ENCODE data around the gene ABCD1. TPM values are rescaled to one million over a fixed set of nuclear protein-coding genes. Genes with fewer than 3 reads are reported as not detected.
A peak's percentile ranks its signal among the peaks of the same experiment; 100 is the strongest.
"Not testable (repeated sequence)": the region's sequence is repeated elsewhere in the genome, so short reads cannot be mapped to it uniquely, and the experiment has no call there.

The ABCD1 gene
- total and polyA plus RNA-seq, 8 donors = 5.8 to 13.2 (median 9.8) TPM

- Histone ChIP-seq H3K27me3 (no peaks in the 10 kb centered on the region), H3K4me3 (no peak overlapping the region), H3K9me3 (no peaks in the 10 kb centered on the region), H3K36me3 (peaks cover 0 to 4% (median 0%) of the 10 kb centered on the region in 3 donors), H3K27ac (no peak overlapping the region), H3K4me1 (peaks cover 0 to 4% (median 0%) of the 10 kb centered on the region in 3 donors)
- no peak for TF ChIP-seq CTCF (IDR thresholded peaks at IDR 0.05)
- ATAC-seq = no peak
- intact Hi-C loops (cut with DNase I) = no loop called here
- FAIRE-seq = no peak
- WGBS, 2 donors = 73 to 82% methylated on average over 18 of the region's 18 CpGs
- peak in 3 of 6 donors; percentile 7 to 58 (median 53) for DNase-seq
Measured at GRCh38 chrX:153704021-153704526, 20.6 kb upstream of the ABCD1 start.

GRCh38 chrX:153704631-153705402, 19.8 kb upstream of the ABCD1 start:
- WGBS, 2 donors = 60 to 85% methylated on average over 11 of the region's 12 CpGs
- H3K36me3 ChIP-seq; FAIRE-seq; DNase-seq; H3K4me3 ChIP-seq; ATAC-seq; H3K27me3 ChIP-seq; H3K27ac ChIP-seq; intact Hi-C loops (cut with DNase I); H3K4me1 ChIP-seq; H3K9me3 ChIP-seq: not testable (repeated sequence)

DNA sequence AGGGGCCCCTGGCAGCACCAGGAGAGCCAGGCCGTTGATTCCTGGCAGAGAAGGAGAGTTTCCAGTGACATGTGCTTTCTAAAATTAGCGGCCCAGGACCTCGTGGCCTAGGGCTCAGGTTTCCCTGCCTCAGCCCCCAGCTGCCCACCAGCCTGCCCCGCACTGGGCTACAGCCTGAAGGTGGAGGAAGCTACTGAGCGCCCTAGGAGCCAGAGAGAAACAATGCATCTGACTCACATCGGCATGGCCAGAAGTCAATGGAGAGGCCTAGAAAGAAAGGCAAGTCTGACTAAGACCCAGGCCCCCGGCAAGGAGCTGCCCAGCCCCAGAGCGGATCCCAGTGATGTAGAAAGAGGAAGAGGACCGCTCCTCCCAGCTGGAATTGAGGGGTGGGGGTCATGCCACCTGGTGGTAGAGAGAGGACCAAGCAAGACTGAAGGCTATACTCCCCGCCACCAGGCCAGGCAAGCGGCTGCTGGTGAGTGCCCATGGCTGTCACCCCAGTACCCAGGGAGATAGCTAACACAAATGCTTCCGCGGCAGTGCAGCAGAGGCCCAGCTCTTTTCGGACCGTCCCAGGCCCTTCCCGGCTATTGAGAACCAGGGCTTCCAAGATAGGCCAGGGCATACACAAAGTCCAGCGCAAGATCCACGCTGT, 19.1 kb upstream of the ABCD1 start:
- H3K4me1 ChIP-seq; H3K27me3 ChIP-seq; H3K9me3 ChIP-seq; H3K4me3 ChIP-seq; H3K36me3 ChIP-seq; intact Hi-C loops (cut with DNase I); ATAC-seq; FAIRE-seq; H3K27ac ChIP-seq: not testable (repeated sequence)
- 82 to 83% methylated on average over 18 of the region's 18 CpGs for WGBS, 2 donors
- peak in 1 of 6 donors; percentile 65 for DNase-seq

- no peak overlapping the region for H3K27ac ChIP-seq
- DNase-seq (peak in 1 of 6 donors; percentile 36), ATAC-seq (no peak), FAIRE-seq (no peak)
- TF ChIP-seq CTCF (IDR thresholded peaks at IDR 0.05) = no peak
- WGBS, 2 donors = 69 to 82% methylated on average over 9 of the region's 9 CpGs
- peaks cover 0 to 4% (median 0%) of the 10 kb centered on the region in 3 donors for H3K4me1 ChIP-seq
- intact Hi-C loops (cut with DNase I) = no loop called here
- H3K36me3 ChIP-seq = peaks cover 0 to 4% (median 0%) of the 10 kb centered on the region in 3 donors
- H3K9me3 ChIP-seq = no peaks in the 10 kb centered on the region
- no peaks in the 10 kb centered on the region for H3K27me3 ChIP-seq
- no peak overlapping the region for H3K4me3 ChIP-seq
Measured at GRCh38 chrX:153706799-153707198, 17.9 kb upstream of the ABCD1 start.

DNA sequence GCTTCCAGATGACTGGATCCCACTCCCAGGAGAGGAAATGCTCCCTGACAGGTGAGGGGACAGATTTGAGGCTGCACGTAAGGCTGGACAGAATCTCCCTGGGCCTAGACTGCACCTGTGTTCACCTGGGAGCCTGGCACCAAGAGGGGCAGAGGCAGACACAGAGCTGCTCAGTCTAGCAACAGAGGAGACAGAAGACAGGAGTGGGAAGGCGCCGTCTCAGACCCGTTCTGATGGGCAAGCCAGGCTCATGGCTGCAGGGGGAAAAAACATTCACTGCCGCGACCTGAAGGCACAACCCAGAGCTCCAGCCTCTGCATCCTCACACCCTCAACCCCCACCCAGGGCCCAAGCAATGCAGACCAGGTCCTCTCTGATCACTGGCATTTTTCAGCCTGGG, 17.2 kb upstream of the ABCD1 start:
- TF ChIP-seq CTCF (IDR thresholded peaks at IDR 0.05) = no peak
- Histone ChIP-seq H3K27me3 (no peaks in the 10 kb centered on the region), H3K36me3 (peaks cover 0 to 4% (median 0%) of the 10 kb centered on the region in 3 donors), H3K4me3 (no peak overlapping the region), H3K9me3 (no peaks in the 10 kb centered on the region), H3K27ac (no peak overlapping the region), H3K4me1 (peaks cover 0 to 4% (median 0%) of the 10 kb centered on the region in 3 donors)
- intact Hi-C loops (cut with DNase I) = no loop called here
- FAIRE-seq = no peak
- DNase-seq = peak in 1 of 6 donors; percentile 26
- ATAC-seq = no peak
- 92 to 93% methylated on average over 6 of the region's 6 CpGs for WGBS, 2 donors

All from pancreas (tissue), 10 donors.